Measurements from ENCODE around the gene PROB1. TPM values are rescaled to one million over a fixed set of nuclear protein-coding genes. Genes with fewer than 3 reads are reported as not detected.
"Not testable (repeated sequence)": the region's sequence is repeated elsewhere in the genome, so short reads cannot be mapped to it uniquely, and the experiment has no call there.

Gene PROB1
- total RNA-seq, 8 experiments from 2014 or later: 0.56 to 3.8 (median 1.3) TPM

DNA sequence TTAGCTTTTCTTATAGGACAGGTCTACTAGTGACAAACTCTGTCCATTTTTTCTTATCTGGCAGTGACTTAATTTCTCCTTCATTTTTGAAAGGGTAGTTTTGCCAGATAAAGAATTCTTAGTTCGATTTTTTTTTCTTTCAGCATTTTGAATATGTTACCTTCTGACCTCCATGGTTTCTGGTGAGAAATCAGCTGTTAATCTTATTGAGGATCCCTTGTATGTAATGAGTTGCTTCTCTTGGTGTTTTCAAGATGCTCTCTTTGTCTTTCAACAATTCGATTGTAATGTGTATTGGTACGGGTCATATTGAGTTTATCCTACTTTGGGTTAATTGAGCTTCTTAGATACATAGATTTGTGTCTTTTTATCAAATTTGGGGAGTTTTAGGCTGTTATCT lies 40.7 kb downstream of the PROB1 start:
- in situ Hi-C loops (cut with MboI; ENCODE audit: low pct_unique_long_range_greater_than_20kb in 2 of 9, low sequenced_read_pairs in 9 of 9, unreplicated experiment in 9 of 9): no loop called here
- Histone ChIP-seq H3K4me3 (no peak overlapping the region), H3K4me1 (replicated peaks in 1 of 2) (no peaks in the 10 kb centered on the region), H3K27ac (no peak overlapping the region)
- ATAC-seq (replicated peaks in 6 of 8): no peak
- 56 to 100% (median 95%) methylated on average over 1 to 3 of the region's 3 CpGs for WGBS, 10 experiments

DNA sequence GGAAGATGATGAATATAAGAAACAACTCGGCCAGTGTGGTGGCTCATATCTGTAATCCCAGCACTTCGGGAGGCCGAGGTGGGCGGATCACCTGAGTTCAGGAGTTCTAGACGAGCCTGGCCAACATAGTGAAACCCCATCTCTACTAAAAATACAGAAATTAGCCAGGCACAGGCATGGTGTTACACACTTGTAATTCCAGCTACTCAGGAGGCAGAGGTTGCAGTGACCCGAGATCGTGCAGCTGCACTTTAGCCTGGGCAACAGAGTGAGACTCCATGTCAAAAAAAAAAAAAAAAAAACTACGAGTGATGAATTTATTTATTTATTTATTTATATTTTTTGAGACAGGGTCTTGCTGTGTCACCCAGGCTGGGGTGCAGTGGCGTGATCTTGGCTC lies 47.0 kb downstream of the PROB1 start:
- ATAC-seq (replicated peaks in 6 of 8); in situ Hi-C loops (cut with MboI; ENCODE audit: low pct_unique_long_range_greater_than_20kb in 2 of 9, low sequenced_read_pairs in 9 of 9, unreplicated experiment in 9 of 9); H3K27ac ChIP-seq; H3K4me3 ChIP-seq: not testable (repeated sequence)
- peaks cover 4 to 15% of the 10 kb centered on the region in 2 donors for H3K4me1 ChIP-seq (replicated peaks in 1 of 2)
- WGBS, 10 experiments: 60 to 100% (median 97%) methylated on average over 1 to 8 of the region's 9 CpGs; no CpG with 5 or more reads in 2 of the 10 experiments

GRCh38 chr5:139345442-139345841 lies 49.5 kb downstream of the PROB1 start:
- H3K27ac ChIP-seq; ATAC-seq (replicated peaks in 6 of 8); H3K4me3 ChIP-seq; in situ Hi-C loops (cut with MboI; ENCODE audit: low pct_unique_long_range_greater_than_20kb in 2 of 9, low sequenced_read_pairs in 9 of 9, unreplicated experiment in 9 of 9): not testable (repeated sequence)
- peaks cover 8 to 16% of the 10 kb centered on the region in 2 donors for H3K4me1 ChIP-seq (replicated peaks in 1 of 2)
- WGBS, 10 experiments: 89 to 100% (median 97%) methylated on average over 3 to 7 of the region's 8 CpGs

- Histone ChIP-seq H3K27ac (no peak overlapping the region), H3K4me3 (no peak overlapping the region), H3K4me1 (replicated peaks in 1 of 2) (peaks cover 8 to 16% of the 10 kb centered on the region in 2 donors)
- 0 to 100% (median 100%) methylated on average over 1 of the region's 2 CpGs; no CpG with 5 or more reads in 4 of the 10 experiments for WGBS, 10 experiments
- ATAC-seq (replicated peaks in 6 of 8): no peak
- in situ Hi-C loops (cut with MboI; ENCODE audit: low pct_unique_long_range_greater_than_20kb in 2 of 9, low sequenced_read_pairs in 9 of 9, unreplicated experiment in 9 of 9): no loop called here
These were observed 50.7 kb downstream of the PROB1 start for GRCh38 chr5:139344177-139344576.

GRCh38 chr5:139343476-139343875 lies 51.4 kb downstream of the PROB1 start:
- peak overlapping the region; percentile 94 to 99 (median 95) for H3K4me3 ChIP-seq
- no peak overlapping the region for H3K27ac ChIP-seq
- no peak for ATAC-seq (replicated peaks in 6 of 8)
- H3K4me1 ChIP-seq (replicated peaks in 1 of 2): peaks cover 8 to 16% of the 10 kb centered on the region in 2 donors
- in situ Hi-C loops (cut with MboI; ENCODE audit: low pct_unique_long_range_greater_than_20kb in 2 of 9, low sequenced_read_pairs in 9 of 9, unreplicated experiment in 9 of 9): no loop called here
- 20 to 100% (median 84%) methylated on average over 1 to 8 of the region's 9 CpGs for WGBS, 10 experiments

GRCh38 chr5:139342423-139342723 lies 52.5 kb downstream of the PROB1 start:
- 0% methylated on average over 1 to 10 of the region's 16 CpGs; no CpG with 5 or more reads in 3 of the 10 experiments for WGBS, 10 experiments
- Histone ChIP-seq H3K4me3 (peak overlapping the region; percentile 94 to 99 (median 95)), H3K27ac (peak overlapping the region; percentile 99 to 100), H3K4me1 (replicated peaks in 1 of 2) (peaks cover 8 to 16% of the 10 kb centered on the region in 2 donors)
- in situ Hi-C loops (cut with MboI; ENCODE audit: low pct_unique_long_range_greater_than_20kb in 2 of 9, low sequenced_read_pairs in 9 of 9, unreplicated experiment in 9 of 9): no loop called here
- no peak for ATAC-seq (replicated peaks in 6 of 8)

DNA sequence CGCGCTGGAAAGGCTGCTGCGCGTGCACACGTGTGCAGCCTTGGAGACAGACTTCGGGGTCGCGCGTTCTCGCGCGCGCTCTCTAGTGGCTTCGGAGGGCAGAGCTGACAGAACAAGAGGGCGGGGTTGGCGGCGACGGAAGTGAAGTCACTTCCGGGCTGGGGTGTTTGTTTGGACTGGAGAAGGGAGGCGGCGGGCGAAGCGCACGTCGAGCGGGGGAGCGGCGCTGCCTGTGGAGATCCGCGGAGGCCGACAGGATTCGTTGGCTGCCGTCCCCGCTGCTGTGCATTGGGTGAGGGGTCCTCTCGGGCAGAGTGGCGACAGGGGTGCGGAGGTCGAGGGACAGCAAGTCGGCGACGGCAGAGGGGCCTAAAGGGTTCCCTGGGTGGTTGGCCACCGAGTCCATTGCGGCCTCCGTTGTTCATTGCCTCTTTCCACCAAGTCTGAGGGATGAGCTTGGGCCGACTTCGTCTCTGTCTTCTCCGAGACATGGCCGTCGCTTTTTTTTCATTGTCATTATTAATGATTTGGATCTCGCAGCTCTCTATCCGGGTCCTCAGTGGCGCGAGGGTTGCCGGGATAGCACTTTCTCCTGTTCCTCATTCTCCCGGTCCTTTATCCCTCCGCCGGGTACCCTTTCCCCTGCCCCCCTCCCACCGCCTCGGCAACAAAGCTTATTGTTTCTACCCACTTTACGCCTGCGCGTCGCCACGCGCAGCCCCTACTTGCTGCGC lies 53.0 kb downstream of the PROB1 start, which contains the start of gene PAIP2:
Gene PAIP2, plus strand, starts transcription at position 166 of the 734 bp plus-strand sequence. CDS start 21,931 bp downstream, outside the sequence.
- peak within 1 kb of the TSS; percentile 99 to 100 for H3K27ac ChIP-seq
- 0 to 2% (median 0%) methylated on average over 5 to 34 of the region's 66 CpGs; no CpG with 5 or more reads in 7 of the 10 experiments for WGBS, 10 experiments
- H3K4me3 ChIP-seq: peak within 1 kb of the TSS; percentile 94 to 99 (median 95)
- in situ Hi-C loops (cut with MboI; ENCODE audit: low pct_unique_long_range_greater_than_20kb in 2 of 9, low sequenced_read_pairs in 9 of 9, unreplicated experiment in 9 of 9): no loop called here
- peak; percentile 81 to 90 (median 89) for ATAC-seq (replicated peaks in 6 of 8)
- peaks cover 8 to 16% of the 10 kb centered on the region in 2 donors for H3K4me1 ChIP-seq (replicated peaks in 1 of 2)

GRCh38 chr5:139341187-139341688 lies 53.7 kb downstream of the PROB1 start:
- ATAC-seq (replicated peaks in 6 of 8): no peak
- in situ Hi-C loops (cut with MboI; ENCODE audit: low pct_unique_long_range_greater_than_20kb in 2 of 9, low sequenced_read_pairs in 9 of 9, unreplicated experiment in 9 of 9): no loop called here
- H3K4me3 ChIP-seq: peak overlapping the region; percentile 94 to 99 (median 95)
- peaks cover 8 to 16% of the 10 kb centered on the region in 2 donors for H3K4me1 ChIP-seq (replicated peaks in 1 of 2)
- WGBS, 10 experiments: 3 to 67% (median 10%) methylated on average over 1 to 11 of the region's 17 CpGs; no CpG with 5 or more reads in 3 of the 10 experiments
- peak overlapping the region; percentile 8 to 100 for H3K27ac ChIP-seq

Other genes starting within 250 kb of the PROB1 start
- gene SIL1, start 196.7 kb downstream of the PROB1 start, total RNA-seq: 100 to 1,000 TPM in 2 of 8 experiments, 10 to 100 TPM in 6; 16.4 to 196 (median 54.6) TPM
- 100 to 1,000 TPM; 180 to 596 (median 433) TPM for gene MATR3, start 101.4 kb downstream of the PROB1 start, total RNA-seq
- gene PAIP2, start 53.2 kb downstream of the PROB1 start, total RNA-seq: 100 to 1,000 TPM in 6 of 8 experiments, 10 to 100 TPM in 2; 56.6 to 145 (median 109) TPM
- 1 to 10 TPM in 5 of 8 experiments, under 1 TPM in 3; 0.25 to 4.1 (median 1.1) TPM for gene SLC23A1, start 11.8 kb downstream of the PROB1 start, total RNA-seq
- gene MZB1, start 5.2 kb downstream of the PROB1 start, total RNA-seq: under 1 TPM; 0.18 to 0.97 (median 0.44) TPM
- 10 to 100 TPM in 5 of 8 experiments, 1 to 10 TPM in 3; 8.3 to 13.2 (median 10.5) TPM for gene SPATA24, start 9.0 kb upstream of the PROB1 start, total RNA-seq
- 10 to 100 TPM in 5 of 8 experiments, 1 to 10 TPM in 3; 4.6 to 26.3 (median 20.5) TPM for gene DNAJC18, start 44.4 kb upstream of the PROB1 start, total RNA-seq
- gene ECSCR, start 67.6 kb upstream of the PROB1 start, total RNA-seq: 1 to 10 TPM in 1 of 8 experiments, not detected in 7; 2.0 TPM
- gene SMIM33, start 75.9 kb upstream of the PROB1 start, total RNA-seq: under 1 TPM in 7 of 8 experiments, not detected in 1; 0.07 to 0.66 (median 0.15) TPM
- gene STING1, start 87.7 kb upstream of the PROB1 start, total RNA-seq: 10 to 100 TPM in 4 of 8 experiments, under 1 TPM in 4; 0.16 to 30.3 (median 13.0) TPM
- 100 to 1,000 TPM in 4 of 8 experiments, 10 to 100 TPM in 4; 66.9 to 164 (median 102) TPM for gene UBE2D2, start 166.2 kb upstream of the PROB1 start, total RNA-seq